HUDEP-2 (cell line): ENCODE measurements around the gene ZNF638.

ENCODE experiments used
- DNase-seq, 76 experiments: peaks; one replicate each; lab custom pipeline; 2025; ENCODE audit not compliant: unreplicated experiment in 76 of 76; lab: John Stamatoyannopoulos, UW

The ZNF638 gene

DNA sequence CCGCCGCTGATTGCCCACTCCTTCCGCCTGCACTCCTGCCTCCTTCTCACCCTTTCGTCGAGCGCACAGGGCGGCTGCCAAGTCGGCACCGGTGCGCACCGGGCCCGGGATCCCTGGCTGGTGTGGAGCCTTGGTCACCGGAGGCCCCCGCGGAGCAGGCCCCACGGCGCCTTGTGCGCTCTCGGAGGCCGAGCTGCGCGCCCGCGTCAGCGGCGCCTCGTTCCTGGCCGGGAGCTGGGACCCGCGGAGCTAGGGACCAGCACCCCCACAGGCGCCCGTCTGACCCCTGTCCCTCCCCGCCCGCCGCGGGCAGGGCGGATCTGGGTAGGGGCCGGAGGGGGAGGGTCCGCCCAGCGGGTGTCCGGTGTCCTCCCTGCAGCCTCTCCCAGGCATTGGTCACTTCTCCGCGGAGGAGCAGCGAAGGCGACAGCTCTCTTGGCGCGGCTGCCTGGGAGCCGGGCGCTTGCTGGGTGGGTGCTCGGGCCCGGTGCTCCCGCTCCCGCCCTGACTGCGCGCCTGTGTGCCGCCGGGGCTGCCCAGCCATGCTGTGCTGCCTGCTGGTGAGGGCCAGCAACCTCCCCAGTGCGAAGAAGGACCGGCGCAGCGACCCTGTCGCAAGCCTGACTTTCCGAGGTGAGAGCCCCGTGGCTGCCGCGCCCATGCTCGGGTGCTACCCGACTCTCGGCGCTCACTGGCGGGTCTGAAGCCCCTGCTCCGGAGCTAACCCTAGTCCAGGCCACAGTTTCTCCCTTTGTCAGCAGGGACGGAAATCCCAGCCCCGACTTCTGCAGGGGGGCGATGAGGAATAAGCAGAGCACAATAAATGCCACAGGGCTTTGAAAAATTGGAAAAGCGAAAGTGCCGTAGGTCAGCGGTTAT lies 135.0 kb downstream of the ZNF638 start:
- peak in 2 of 76 experiments; percentile 6 to 16 for DNase-seq

DNA sequence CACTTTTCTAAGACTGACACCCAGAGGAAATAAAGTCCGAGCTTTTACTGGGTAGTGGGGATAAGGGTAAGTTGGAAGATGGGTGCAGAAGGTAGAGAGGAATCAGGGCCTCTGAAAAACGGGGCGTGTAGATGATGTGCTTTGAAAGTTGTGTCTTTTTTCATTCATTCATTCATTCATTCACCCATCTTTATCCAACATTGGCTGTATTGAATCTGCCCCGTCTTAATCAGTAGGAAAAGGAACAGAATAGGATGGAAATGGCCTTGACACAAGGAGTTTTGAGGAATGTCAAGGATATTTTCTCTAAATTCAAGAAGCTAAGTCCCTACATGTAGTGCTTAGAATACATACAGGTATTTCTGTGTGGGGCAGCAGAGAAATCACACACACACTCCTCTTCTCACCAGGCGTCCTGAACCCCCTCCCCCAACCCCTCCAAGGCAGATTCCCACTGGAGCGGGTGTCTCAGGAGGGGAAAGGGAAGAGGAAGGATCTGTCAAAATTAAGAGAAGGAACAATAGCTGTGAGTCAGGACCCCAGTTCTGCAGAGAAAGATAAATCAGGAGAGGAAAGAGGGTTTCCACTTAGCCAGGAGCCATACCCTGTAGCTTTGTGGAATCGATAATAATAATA lies 135.7 kb downstream of the ZNF638 start:
- no peak for DNase-seq

DNA sequence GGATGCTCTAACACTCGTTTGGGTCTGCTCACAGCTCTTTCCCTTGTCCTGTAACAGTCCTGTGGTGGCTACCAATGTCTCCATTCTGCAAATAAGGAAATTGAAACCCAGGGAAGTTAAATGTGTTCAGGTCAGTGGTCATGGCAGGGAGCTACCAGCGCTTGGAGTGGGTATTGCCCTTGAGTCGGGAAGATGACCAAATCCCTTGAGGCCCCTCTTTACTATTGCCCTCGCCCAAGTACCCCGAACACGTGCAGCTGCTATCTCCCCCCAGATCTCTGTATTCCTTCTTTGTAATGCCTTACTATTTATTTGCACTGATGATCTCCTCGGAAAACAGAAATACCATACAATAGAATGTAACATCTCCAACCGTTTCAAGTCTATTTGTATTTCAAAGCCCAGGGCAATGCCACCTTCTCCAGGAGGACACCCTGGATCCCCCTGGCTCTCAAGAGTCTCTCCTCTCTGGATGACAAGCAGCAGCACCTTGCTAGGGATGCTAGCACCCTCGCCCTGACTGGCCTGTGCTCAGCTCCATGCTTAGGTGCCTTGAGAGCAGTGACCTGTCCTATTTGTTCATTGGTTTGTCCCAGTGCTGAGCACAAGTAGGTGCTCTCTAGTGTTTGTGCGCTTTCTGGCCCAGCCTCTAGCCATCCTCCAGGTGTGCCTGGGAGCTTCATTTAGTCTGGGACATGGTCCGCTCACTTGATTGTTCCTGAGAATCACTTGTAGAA lies 136.9 kb downstream of the ZNF638 start:
- DNase-seq, result no peak

DNA sequence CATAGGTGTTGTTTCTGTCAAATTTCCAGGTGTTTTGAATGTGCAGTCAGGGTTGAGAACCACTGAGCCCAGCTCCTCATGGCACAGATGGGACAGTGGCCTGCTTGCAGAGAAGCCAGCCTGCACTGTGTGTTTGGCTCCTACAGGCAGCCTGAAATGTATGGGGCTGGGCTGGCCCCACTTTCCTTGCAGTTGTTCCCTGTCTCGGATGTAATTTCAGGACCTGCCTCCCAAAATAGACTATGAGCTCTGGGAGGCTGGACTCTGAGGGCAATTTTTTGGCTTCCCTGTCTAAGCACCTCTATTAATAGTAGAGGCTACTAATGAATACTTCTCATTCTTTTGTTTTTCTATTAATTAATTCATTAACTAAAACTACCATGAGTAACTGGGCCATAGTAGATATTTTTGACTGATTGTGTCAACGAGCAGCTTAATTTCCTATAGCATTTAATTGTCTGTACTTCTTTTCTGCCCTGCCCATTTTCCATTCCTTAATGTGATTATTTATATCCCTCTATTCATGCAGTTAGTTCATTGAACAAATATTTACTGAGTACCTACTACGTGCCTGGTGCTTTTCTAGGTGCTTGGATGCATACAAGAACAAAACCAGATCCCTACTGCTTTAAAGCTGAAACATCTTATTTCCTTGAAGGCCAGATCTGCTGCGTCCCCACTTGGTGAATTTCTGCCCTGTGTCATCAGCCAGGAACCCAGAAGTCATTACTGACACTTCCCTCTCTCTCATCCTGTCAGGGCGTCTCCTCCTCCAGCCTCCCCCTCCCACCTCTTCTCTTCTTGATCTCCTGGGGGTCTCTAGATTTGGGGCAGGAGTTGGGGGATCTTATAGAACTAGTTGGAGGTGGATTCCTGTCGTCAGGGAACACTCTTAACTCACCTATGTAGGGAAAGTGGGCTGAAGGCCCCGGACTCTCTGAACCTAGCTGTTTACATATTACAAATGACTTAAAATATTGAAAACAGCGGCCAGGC lies 138.1 kb downstream of the ZNF638 start:
- DNase-seq, result no peak

DNA sequence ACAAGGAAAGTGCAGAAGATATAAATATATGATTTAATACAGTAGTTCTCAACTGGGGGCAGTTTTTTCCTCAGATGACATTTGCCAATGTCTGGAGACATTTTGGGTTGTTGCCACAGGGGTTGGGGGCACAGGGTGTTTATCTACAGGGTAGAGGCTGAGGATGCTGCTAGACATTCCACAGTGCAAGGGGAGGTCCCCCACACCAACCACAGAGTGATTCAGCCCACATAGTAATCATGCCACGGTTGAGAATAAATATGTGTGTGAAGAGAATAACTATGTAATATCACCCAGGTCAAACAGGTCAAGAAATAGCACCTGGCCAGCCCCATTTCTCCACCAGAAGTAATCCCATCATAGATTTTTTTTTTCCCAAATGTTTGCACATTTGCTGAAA lies 139.7 kb downstream of the ZNF638 start:
- DNase-seq, result no peak

DNA sequence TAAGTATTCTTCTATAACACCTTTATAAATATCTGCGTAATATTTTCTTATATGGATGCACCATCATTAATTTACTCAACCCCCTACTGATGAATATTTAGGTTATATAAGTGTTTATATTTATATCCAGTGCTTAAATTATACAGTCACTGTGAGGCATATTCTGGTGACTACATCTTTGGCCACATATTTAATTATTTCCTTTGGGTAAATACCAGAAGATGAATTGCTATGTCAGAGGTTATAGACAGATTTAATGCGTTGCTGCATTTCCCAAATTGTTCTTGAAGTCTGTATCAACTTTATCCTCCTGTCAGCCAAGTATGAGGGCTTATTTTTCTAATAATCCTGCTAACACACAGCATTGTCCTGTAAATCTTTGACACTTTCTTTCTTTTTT lies 140.4 kb downstream of the ZNF638 start:
- DNase-seq, result no peak

DNA sequence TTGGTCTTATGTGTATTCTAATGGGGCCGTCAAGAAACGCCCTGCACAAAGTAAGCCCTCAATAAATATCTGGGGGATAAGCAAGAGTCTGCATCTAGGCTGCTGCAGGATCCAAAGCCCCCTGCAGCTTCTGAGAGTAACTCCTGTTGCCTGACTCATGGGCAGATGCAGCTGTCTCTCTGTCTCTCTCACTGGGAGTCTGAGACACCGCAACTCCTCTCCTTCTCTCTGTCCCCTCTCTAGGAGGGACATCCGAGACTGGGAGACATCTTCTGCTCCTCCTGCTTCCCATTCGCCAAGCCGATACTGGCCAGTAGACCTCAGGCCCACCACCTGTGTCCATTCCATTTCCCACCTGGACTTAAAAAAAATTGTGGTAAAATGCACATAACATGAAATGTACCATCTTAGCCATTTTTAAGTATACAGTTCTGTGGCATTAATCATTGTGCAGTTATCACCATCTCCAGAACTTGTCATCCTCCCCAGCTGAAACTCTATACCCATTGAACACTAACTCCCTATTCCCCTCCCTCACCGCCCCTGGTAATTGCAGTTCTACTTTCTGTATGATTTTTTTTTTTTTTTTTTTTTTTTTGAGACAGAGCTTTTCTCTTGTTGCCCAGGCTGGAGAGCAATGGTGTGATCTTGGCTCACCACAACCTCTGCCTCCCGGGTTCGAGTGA lies 141.9 kb downstream of the ZNF638 start:
- DNase-seq, result no peak

DNA sequence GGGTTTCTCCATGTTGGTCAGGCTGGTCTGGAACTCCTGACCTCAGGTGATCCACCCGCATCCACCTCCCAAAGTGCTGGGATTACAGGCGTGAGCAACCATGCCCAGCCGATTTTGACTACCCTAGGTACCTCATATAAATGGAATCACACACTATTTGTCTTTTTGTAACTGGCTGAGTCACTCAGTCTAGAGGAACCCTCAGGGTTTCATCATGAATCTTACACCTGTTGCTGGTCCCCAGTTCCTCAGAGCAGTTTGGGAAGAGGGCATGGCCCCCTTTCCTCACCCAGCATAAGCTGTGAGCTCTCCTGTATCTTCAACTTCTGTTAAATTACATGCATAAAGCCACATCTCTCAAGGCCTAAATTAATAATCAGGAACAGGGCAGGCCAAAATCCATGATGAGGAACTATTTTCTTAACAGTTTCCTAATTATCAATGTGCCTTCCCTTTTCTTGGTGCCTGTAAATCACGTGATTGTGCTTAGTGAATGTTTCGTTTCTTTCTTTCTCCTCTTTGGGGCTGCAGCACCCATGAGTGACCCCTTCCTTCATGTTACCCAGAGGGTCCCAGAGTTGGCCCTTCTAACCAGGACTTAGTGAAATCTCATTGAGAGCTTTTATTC lies 142.6 kb downstream of the ZNF638 start:
- DNase-seq, result no peak

DNA sequence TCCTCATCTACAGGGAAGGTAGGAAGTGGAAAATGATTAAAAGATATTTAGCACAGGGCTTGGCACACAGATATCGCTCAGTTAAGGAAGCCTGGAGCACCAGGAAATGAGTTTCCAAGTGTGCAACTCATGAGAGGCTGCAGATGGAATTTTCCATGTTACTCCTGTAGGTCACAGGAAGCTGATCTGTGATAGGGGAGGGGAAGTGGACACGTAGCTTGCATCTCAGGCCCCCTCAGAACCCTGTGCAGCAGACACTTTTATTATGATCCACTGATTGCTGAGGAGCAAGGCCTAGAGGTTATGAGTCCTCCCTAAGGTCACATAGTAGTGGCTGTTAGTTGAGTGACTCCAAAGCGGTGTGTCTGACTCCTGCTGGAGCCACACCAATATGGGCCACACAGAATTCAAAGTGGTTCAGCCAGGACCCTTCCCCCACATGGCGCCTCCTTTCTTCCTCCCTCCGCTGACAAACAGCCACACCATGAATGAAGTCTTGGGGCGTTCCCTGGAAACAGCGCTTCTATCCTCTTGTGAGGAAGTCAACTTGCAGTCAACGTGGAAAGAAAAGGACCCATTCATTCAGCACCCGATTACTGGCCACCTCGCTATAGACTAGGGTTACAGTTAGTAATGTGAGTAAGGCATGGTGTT lies 143.3 kb downstream of the ZNF638 start:
- no peak for DNase-seq

DNA sequence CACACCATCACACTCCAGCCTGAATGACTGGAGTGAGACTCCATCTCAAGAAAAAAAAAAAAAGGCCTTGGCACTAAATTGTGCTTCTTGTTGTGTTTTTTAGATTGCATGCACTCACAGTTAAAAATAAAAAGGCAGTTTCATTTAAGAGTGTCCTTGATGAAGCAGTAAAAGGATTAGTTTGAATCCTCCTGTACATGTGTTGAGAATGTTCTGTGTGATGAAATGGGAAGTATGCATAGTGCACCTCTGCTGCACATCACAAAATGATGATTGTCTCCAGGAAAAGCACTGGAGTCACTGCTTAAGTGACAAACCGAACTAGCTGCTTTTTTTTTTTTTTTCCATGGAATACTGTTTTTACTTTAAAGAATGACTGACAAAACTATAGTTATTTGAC lies 144.9 kb downstream of the ZNF638 start:
- DNase-seq, result no peak

DNA sequence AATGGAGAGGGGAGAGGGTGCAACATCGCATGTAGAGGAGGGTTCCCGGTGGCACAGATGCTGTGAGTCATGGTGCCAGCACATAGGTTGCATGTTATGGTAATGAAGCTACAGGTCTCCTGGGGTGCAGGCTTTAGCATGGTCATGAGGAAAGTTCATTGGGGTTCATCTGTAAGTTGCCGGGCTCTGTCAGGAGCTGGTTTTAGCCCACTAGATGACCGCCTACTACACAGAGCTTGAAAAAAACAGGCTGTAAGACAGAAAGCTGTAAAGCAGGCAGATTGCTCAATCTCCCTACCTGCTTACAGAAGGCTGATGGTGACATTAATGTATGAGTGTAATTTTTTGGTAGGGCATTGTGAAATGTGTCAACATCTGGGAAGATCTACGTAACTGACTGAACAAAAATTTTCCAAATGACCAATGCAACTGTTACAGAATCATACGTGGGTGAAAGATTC lies 145.7 kb downstream of the ZNF638 start:
- DNase-seq, result no peak

DNA sequence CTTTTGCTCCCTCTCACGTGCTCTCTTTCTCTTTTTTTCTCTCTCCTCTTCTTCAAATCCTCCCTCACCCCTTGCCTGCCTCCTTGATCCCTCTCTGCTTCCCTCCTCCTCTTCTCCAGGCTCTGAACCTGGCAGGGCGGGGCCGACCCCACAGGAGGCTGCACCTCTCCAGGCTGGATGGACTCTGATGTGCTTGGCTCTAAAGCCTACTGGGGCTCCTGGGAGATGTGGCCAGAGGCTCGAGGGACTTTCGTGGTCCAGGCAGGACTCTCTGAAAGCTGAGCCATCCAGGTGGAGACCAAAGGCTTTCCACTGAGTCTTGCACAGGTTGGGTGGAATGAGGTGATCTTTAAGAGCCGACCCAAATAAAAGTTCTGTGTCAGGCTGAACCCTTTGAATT lies 147.2 kb downstream of the ZNF638 start:
- no peak for DNase-seq

DNA sequence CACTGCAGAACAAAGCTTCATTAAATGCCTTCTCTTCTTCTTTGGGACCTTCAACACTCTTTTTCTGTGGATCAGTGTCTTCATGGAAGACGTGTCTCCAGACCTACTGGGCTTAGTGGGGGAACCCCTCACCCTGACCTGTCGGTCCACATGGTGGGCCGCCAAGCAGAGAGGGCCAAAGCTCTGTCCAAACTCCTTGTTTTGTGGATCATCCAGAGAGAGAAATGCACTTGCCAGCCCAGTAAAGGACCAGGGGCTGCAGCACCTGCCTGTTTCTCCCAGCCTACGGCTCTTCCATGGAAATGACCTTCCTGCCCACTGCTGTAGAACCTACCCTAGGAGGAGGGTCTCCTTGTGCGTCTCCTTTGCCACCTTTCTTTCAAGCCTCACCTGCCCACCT lies 147.7 kb downstream of the ZNF638 start:
- DNase-seq, result no peak

DNA sequence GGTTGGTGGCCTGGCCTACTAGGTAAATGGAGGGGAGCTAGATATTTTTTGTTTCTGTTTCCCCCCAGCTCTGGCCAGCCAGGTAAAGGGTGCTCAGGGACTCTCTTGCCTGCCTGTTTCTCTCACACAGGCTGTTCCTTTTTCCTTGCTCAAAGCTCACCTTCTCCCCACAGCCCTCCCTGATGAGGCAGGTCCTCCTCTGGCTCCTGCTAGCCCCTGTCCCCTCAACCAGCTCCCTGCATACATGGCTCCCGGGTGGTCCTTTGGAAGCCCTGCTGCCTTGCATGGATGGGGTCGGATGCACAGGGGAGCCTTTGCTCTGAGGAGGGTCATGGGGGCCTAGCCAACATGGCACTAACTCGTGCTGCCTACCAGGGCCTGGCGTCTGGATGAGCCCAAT lies 149.5 kb downstream of the ZNF638 start:
- DNase-seq, result no peak

DNA sequence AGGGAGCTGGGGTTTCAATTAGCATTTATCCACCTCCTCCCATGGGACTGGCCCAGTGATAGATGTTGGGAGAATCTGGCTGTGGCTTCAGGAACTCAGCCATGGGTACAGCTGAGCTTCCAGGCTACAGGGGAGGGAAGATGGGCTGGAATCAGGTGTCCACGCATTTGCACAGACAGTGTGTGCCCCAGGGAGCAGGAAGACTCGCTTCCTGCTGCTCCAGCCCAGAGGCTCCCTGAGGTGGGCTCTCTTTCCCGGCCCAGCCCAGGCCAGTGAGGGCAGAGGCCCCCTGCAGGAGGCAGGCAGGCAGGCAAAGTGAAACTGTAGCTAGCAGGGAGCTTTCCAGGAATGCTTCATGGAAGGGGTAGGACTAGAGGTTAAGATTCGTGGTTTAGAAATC lies 150.5 kb downstream of the ZNF638 start:
- no peak for DNase-seq

DNA sequence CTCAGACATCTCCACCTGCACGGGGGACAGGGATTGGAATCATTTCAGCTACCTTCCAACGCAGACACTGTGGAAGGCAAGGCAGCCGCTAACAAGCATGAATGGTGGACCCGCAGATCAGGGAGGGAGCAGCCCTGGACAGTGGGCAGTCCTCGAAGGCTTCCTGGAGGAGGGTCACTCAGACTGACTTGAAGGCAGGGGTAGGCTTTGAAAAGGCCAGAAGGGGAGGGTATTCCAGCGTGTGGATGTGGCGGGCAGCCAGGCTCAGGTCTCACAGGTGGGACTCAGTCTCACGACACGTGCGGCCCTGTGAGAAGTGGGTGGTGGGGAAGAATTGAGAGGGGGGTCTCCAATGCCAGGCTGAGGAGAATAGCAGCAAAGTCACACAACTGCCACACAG lies 151.7 kb downstream of the ZNF638 start:
- DNase-seq, result no peak

DNA sequence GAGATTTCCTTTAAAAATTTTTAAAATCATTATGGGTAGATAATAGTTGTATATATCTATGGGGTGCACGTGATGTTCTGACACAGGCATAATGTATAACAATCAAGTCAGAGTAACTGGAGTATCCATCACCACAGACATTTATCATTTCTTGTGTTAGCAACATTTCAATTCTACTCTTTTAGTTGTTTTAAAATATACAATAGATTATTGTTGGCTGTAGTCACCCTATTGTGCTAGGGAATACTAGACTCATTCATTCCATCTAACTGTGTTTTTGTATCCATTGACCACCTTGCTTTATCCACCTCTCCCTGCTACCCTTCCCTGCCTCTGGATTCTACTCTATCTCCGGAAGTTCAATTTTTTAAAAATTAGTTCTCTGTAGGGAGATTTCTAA lies 152.8 kb downstream of the ZNF638 start:
- no peak for DNase-seq
